Natural killer cell (primary cell): ENCODE data around the gene KTN1. TPM values are rescaled to one million over a fixed set of nuclear protein-coding genes. Genes with fewer than 3 reads are reported as not detected.

Experiments
- ATAC-seq, 3 donors: fragments of 150-1000 bp in 2 of 3; fragments of 200-7000 bp in 1 of 3; cut with Tn5 transposase; 1 replicate in 1 of 3; 2 replicates in 2 of 3; pipeline ENCODE4 v1.10.0; 2021; ENCODE audit warnings: mild to moderate bottlenecking in 2 of 3, moderate library complexity in 2 of 3
- DNase-seq, 2 donors: peaks; one replicate each; pipeline versions ENCODE4 v3.0.0 to v3.0.0-alpha.2; 2013 to 2021; ENCODE audit warnings: mixed read lengths in 1 of 2
- H3K27ac ChIP-seq: one replicate; pipeline ENCODE4 v1.5.1; 2013; ENCODE audit warnings: mild to moderate bottlenecking, low read length
- H3K27me3 ChIP-seq: one replicate; pipeline ENCODE4 v1.6.1; 2013; ENCODE audit warnings: low read length; ENCODE audit not compliant: control insufficient read depth, insufficient read depth
- H3K36me3 ChIP-seq: one replicate; pipeline ENCODE4 v1.6.1; 2013; ENCODE audit warnings: low read length; ENCODE audit not compliant: control insufficient read depth, insufficient read depth
- H3K4me1 ChIP-seq: one replicate; pipeline ENCODE4 v1.6.1; 2013; ENCODE audit warnings: low read length; ENCODE audit not compliant: control insufficient read depth, insufficient read depth
- H3K4me3 ChIP-seq: one replicate; pipeline ENCODE4 v1.5.1; 2013; ENCODE audit warnings: low read length
- H3K9me3 ChIP-seq: one replicate; pipeline ENCODE4 v1.6.1; 2013; ENCODE audit warnings: low read length; ENCODE audit not compliant: control insufficient read depth, insufficient read depth
- H3K27ac Mint-ChIP-seq, 2 donors: one replicate each; pipeline ENCODE4 v1.8.0; 2022; ENCODE audit warnings: mild to moderate bottlenecking in 2 of 2, mixed read lengths in 2 of 2, moderate library complexity in 1 of 2
- H3K27me3 Mint-ChIP-seq, 2 donors: one replicate each; pipeline ENCODE4 v1.8.0; 2022; ENCODE audit warnings: low read depth in 2 of 2, mixed read lengths in 2 of 2
- H3K36me3 Mint-ChIP-seq: one replicate; pipeline ENCODE4 v1.8.0; 2022; ENCODE audit warnings: mixed read lengths
- H3K4me1 Mint-ChIP-seq, 2 donors: one replicate each; pipeline ENCODE4 v1.8.0; 2022; ENCODE audit warnings: mixed read lengths in 2 of 2
- H3K4me3 Mint-ChIP-seq: one replicate; pipeline ENCODE4 v1.8.0; 2022; ENCODE audit warnings: mild to moderate bottlenecking, moderate library complexity, mixed read lengths
- H3K9me3 Mint-ChIP-seq, 2 donors: one replicate each; pipeline ENCODE4 v1.8.0; 2022; ENCODE audit warnings: mixed read lengths in 2 of 2
- WGBS: methylation state at CpG from one replicate; pipeline ENCODE4 v1.1.7; 2013; ENCODE audit warnings: missing lambda C conversion rate; ENCODE audit not compliant: insufficient coverage; 5-methylcytosine and 5-hydroxymethylcytosine counted together
- intact Hi-C: fragments of 100-400 bp; cut with micrococcal nuclease; formaldehyde crosslinking; loops from one replicate; pipeline ENCODE4 v1.14.2; 2022
- total RNA-seq, 4 donors: library from RNA; stranded (reverse); fragments of 120-200 nt in 1 of 4; gene quantifications; one replicate each; pipeline versions ENCODE4 v1.2.3 to v1.2.4, GENCODE V29; 2013 to 2022
- TF ChIP-seq, protein P1 (sequence below): fragments of 200-600 bp; IDR thresholded peaks from one replicate; pipeline ENCODE4 v1.8.0; 2022; ENCODE audit warnings: antibody characterized with exemption

Gene KTN1
- total RNA-seq, 3 donors from 2014 or later (not counting 1 experiment from before 2014, with no cell fraction given) = 63.1 to 96.7 (median 72.8) TPM

GRCh38 chr14:55571125-55571889 lies 8.7 kb upstream of the KTN1 start:
- peaks cover 8 to 31% of the 10 kb centered on the region in 2 donors for H3K27me3 Mint-ChIP-seq
- no peak overlapping the region for H3K4me3 Mint-ChIP-seq
- no peaks in the 10 kb centered on the region for H3K9me3 ChIP-seq
- no peak overlapping the region for H3K27ac ChIP-seq
- H3K9me3 Mint-ChIP-seq = no peaks in the 10 kb centered on the region
- no peaks in the 10 kb centered on the region for H3K4me1 Mint-ChIP-seq
- DNase-seq = no peak
- no peaks in the 10 kb centered on the region for H3K4me1 ChIP-seq
- intact Hi-C loops = no loop called here
- H3K27ac Mint-ChIP-seq = no peak overlapping the region
- H3K36me3 Mint-ChIP-seq = no peaks in the 10 kb centered on the region
- H3K4me3 ChIP-seq = no peak overlapping the region
- no peak for ATAC-seq
- TF ChIP-seq, protein P1, sequence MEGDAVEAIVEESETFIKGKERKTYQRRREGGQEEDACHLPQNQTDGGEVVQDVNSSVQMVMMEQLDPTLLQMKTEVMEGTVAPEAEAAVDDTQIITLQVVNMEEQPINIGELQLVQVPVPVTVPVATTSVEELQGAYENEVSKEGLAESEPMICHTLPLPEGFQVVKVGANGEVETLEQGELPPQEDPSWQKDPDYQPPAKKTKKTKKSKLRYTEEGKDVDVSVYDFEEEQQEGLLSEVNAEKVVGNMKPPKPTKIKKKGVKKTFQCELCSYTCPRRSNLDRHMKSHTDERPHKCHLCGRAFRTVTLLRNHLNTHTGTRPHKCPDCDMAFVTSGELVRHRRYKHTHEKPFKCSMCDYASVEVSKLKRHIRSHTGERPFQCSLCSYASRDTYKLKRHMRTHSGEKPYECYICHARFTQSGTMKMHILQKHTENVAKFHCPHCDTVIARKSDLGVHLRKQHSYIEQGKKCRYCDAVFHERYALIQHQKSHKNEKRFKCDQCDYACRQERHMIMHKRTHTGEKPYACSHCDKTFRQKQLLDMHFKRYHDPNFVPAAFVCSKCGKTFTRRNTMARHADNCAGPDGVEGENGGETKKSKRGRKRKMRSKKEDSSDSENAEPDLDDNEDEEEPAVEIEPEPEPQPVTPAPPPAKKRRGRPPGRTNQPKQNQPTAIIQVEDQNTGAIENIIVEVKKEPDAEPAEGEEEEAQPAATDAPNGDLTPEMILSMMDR = no peak
- H3K36me3 ChIP-seq = no peaks in the 10 kb centered on the region
- 88% methylated on average over 7 of the region's 7 CpGs for WGBS
- no peaks in the 10 kb centered on the region for H3K27me3 ChIP-seq

GRCh38 chr14:55572578-55572977 lies 7.4 kb upstream of the KTN1 start:
- H3K36me3 Mint-ChIP-seq = no peaks in the 10 kb centered on the region

GRCh38 chr14:55574988-55575387 lies 5.0 kb upstream of the KTN1 start:
- DNase-seq (no peak), ATAC-seq (no peak)
- Mint-ChIP-seq H3K4me3 (no peak overlapping the region), H3K36me3 (no peaks in the 10 kb centered on the region), H3K9me3 (no peaks in the 10 kb centered on the region), H3K4me1 (peaks cover 12 to 16% of the 10 kb centered on the region in 2 donors), H3K27me3 (peaks cover 3 to 7% of the 10 kb centered on the region in 2 donors), H3K27ac (no peak overlapping the region)
- TF ChIP-seq, protein P1 = no peak
- no peaks in the 10 kb centered on the region for H3K36me3 ChIP-seq
- H3K27ac ChIP-seq = no peak overlapping the region
- WGBS = 98% methylated on average over 7 of the region's 7 CpGs
- no peaks in the 10 kb centered on the region for H3K27me3 ChIP-seq
- no peak overlapping the region for H3K4me3 ChIP-seq
- intact Hi-C loops = no loop called here
- peaks cover 10% of the 10 kb centered on the region for H3K4me1 ChIP-seq
- no peaks in the 10 kb centered on the region for H3K9me3 ChIP-seq

More at GRCh38 chr14:55572578-55572977, 7.4 kb upstream of the KTN1 start:
- Mint-ChIP-seq H3K27ac (no peak overlapping the region), H3K9me3 (no peaks in the 10 kb centered on the region), H3K4me1 (no peaks in the 10 kb centered on the region), H3K27me3 (peaks cover 7 to 29% of the 10 kb centered on the region in 2 donors), H3K4me3 (no peak overlapping the region)
- intact Hi-C loops = no loop called here
- WGBS = 88% methylated on average over 4 of the region's 4 CpGs
- Histone ChIP-seq H3K27ac (no peak overlapping the region), H3K9me3 (no peaks in the 10 kb centered on the region), H3K4me1 (no peaks in the 10 kb centered on the region), H3K4me3 (no peak overlapping the region), H3K36me3 (no peaks in the 10 kb centered on the region), H3K27me3 (no peaks in the 10 kb centered on the region)
- TF ChIP-seq, protein P1 = no peak
- ATAC-seq (no peak), DNase-seq (no peak)

- Histone ChIP-seq H3K9me3 (no peaks in the 10 kb centered on the region), H3K4me3 (no peak overlapping the region), H3K4me1 (peaks cover 18% of the 10 kb centered on the region), H3K27ac (no peak overlapping the region), H3K36me3 (no peaks in the 10 kb centered on the region), H3K27me3 (no peaks in the 10 kb centered on the region)
- no peak overlapping the region for H3K4me3 Mint-ChIP-seq
- DNase-seq = no peak
- peaks cover 24 to 27% of the 10 kb centered on the region in 2 donors for H3K4me1 Mint-ChIP-seq
- intact Hi-C loops = no loop called here
- no peak overlapping the region for H3K27ac Mint-ChIP-seq
- 86% methylated on average over 4 of the region's 4 CpGs for WGBS
- H3K9me3 Mint-ChIP-seq = no peaks in the 10 kb centered on the region
- peaks cover 0 to 3% of the 10 kb centered on the region in 2 donors for H3K27me3 Mint-ChIP-seq
- TF ChIP-seq, protein P1 = no peak
- no peak for ATAC-seq
- H3K36me3 Mint-ChIP-seq = no peaks in the 10 kb centered on the region
These were observed 2.8 kb upstream of the KTN1 start for GRCh38 chr14:55577229-55577628.
